Left hindlimb (tissue), 1 donor: ENCODE measurements around the gene MEIKIN.

Source experiments
- DNase-seq: peaks from one replicate; pipeline ENCODE4 v3.0.0-alpha.2; 2018

The MEIKIN gene

GRCh38 chr5:131973089-131973712 lies 27.7 kb upstream of the MEIKIN start:
- DNase-seq: no peak

- DNase-seq: no peak
Measured at GRCh38 chr5:131968396-131968954, 23.0 kb upstream of the MEIKIN start.

- no peak for DNase-seq
Measured at GRCh38 chr5:131966551-131966950, 21.1 kb upstream of the MEIKIN start.

DNA sequence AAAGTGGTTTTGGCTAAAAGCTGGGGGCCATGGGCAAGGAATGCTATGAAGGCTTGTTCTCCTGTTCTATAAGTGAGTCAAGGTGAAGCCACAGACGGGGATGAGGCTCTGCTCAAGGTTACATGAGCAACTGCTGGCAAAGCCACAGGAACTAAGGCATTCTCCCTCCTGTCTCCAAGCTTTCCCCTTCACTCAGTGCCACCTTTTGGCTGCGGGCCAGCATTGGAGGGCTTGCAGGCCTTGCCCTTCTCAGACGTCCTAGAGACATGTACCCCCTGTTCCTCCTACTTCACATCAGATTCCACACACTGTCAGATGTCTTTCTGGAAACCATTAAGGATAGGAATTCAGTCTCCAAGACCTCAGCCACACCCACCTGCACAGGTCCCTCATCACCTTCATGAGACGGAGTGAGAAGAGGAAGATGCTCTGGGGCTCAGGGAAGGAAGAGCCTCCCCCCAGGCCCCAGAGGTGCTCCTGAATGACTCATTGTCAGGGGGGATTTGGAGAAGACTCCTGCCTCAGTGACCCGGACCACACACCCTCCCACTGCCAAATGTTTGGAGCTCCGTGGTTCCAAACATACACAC lies 20.5 kb upstream of the MEIKIN start:
- DNase-seq: no peak

GRCh38 chr5:131959906-131960305 lies 14.4 kb upstream of the MEIKIN start:
- no peak for DNase-seq

DNA sequence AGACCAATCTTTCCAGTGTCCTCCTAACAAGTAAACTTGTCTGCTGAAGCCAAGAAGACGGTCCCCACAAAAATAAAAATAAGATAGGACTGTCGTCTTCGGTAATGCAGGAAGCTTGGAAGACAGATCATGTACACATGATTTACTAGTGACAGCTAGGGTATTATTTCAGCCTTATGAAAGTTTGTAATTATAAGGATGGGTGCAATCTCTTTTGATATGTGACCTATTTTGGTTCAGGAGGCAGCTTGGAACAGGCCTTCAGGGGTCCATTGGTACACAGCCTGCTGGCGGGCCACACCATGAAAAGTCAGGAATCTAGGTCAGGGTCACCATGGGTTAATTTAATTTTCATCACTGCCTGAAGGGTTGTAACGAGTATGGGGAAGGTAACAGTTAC lies 13.7 kb upstream of the MEIKIN start:
- DNase-seq: no peak

GRCh38 chr5:131957721-131958441 lies 12.4 kb upstream of the MEIKIN start:
- DNase-seq: no peak

- DNase-seq: no peak
Measured at GRCh38 chr5:131953969-131954368, 8.5 kb upstream of the MEIKIN start.

DNA sequence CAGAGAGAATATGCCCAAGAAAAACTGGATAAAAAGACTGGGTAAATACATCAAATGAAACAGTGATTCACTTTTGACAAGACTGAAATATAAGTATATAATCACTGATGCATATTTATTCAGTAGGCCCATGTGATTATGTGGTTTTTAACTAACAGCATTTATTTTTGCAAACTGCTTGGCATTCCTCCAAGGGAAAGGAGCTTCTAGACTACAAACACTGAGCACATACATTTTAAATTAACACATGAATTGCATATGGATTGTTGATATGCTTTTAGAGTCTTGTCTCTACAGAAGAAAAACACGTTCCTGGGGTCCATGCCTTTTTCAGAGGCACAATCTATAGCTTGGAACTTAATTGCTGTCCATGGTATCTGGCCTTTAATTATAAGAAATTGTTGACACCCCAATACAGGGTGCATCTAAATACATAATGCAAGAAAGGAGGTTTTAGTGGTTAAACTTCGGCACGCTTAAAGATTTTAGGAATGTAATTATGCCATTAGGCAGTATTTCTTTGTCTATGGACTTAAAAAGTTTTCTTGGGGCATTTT lies 6.9 kb upstream of the MEIKIN start:
- DNase-seq: no peak

DNA sequence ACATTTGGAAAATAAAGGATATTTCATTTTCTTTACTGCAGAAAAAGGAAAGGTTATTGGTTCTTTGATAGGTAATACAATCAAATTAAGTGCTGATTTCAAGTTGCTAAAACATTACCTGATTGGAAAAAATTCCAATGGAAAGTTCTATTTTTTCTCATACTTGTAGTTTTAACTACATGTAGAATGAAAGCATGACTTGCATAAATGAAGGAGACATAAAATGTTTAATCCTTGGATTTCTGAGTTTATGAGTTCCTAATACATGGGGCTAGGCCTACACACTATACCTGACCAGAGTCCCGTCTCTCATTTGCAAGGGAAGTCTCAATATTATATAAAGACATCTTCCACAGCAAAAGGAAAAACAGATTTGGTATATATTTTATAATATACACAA lies 5.2 kb upstream of the MEIKIN start:
- no peak for DNase-seq

DNA sequence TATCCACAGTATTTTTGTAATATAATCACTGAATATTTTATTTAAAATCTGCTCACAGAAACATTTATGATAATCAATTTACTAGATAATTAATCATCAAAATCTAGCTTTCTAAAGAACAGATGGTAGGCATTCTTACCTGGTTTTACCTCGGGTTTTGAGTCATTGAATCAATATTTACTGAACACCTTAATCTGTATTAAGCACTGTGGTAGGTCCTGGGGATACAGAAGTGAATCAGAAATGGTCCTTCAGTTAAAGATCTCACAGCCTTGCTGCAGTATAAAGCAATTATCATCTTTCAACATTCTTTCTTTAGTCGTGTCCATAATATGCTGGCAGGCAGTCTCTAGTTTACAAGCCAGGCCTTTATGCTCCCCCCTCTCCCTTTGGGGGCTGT lies 2.0 kb upstream of the MEIKIN start:
- no peak for DNase-seq

DNA sequence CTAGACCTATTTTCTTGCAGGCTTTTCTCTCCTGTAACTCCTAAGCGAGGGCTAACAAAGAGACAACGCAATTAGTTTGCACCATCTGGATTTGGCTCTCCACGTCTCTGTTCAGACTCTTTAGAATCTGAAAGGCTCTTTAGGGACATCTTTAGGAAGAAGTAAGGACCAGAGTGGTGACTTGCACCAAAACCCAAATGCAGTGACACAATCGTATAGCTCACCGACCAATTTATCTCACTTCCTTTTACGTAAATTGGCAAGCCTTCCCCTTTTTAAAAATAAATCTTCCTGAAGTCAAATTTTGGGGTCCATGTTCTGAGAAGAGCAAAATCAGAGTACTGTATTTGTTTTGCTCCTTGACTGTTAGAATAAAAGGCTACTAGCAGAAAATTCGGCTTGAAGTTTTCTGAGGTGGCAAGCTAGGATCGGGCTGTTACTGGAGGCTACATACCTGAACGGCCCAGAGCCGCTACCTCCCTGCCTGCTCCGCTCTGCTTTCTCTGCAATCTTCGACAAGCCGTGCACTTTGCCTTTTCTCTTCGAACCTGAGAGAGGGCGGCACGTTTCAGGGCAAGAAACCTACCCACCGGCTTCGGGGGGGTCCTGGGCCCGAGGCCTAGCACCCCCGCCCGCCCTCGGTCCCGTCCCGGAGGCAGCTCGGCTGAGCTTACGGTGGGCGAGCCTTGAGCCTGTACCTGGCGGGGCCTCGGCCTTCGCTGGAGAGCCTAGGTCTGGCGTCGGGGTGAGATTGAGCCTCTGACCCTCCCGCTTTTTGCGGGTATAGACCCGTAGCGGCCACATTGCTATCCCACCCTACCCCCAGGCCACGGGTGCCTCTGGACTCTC lies 537 bp downstream of the MEIKIN start:
- no peak for DNase-seq

- no peak for DNase-seq
Measured at GRCh38 chr5:131943916-131944315, 1.5 kb downstream of the MEIKIN start.

DNA sequence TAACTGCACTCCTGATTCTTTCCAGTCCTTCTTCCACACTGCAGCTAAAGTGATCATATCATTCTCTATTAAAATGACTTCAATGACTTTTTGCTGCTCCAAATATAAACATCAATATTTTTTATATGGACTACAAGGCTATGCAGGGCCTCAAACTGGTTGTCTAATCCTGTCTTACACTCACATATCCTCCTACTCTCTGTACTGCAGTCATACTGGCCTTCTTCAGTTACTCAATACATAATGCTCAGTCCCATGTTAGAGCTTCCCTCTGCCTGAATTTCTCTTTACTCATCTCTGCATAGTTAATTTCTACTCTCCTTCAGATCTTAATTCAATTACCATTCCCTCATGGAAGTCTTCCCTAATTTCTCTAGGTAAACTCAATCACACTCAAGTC lies 3.4 kb downstream of the MEIKIN start:
- no peak for DNase-seq

DNA sequence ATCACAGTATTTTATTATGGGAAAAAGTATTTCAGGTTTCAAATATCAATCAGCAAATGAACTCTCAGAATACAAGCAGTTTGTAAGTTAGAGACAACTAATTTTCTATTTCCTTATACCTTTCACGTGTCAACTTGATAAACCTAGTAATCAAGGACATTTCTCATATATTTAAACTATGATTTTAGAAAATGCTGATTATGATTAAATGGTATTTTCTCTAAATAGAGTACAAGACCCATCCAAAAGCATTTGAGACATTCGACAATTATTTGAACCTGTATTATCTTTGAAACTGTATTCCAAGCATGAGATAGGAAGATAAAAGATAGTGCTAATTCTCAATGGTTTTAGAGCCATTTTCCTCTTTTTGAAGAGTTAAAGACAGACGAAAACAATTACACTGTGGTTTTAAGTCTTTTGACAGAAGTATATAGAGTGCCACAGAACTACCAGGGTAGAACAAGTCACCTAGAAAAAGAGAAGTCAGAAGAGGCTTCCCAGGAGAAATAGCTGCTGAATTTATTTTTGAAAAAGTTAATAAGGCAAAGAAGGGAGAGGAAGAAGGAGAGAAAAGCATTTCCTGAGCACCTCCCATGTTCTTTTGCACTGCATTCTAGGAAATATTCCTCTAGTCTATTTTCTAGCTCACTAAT lies 5.6 kb downstream of the MEIKIN start:
- DNase-seq: no peak

GRCh38 chr5:131932235-131932634 lies 13.2 kb downstream of the MEIKIN start:
- no peak for DNase-seq

GRCh38 chr5:131928957-131929356 lies 16.5 kb downstream of the MEIKIN start:
- DNase-seq: no peak

GRCh38 chr5:131926168-131926567 lies 19.3 kb downstream of the MEIKIN start:
- DNase-seq: no peak

GRCh38 chr5:131916481-131916880 lies 29.0 kb downstream of the MEIKIN start:
- no peak for DNase-seq

GRCh38 chr5:131914472-131914871 lies 31.0 kb downstream of the MEIKIN start:
- DNase-seq: no peak

DNA sequence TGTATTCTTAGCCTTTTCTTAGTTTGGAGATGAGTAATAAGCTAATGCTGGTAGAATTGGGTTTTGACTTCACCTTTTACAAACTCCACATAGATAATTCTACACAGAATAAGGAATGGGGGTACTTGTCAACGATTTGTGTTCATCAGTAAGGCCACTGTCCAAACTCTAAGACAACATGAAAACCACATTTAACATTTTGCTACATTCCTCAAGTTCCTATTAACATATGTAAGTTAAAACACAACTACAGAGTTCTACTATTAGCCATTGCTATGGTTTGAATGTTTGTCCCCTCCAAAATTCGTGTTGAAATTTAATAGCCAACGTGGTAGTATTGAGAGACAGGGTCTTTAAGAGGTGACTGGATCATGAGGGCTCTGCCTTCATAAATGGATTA lies 31.9 kb downstream of the MEIKIN start:
- DNase-seq: no peak

DNA sequence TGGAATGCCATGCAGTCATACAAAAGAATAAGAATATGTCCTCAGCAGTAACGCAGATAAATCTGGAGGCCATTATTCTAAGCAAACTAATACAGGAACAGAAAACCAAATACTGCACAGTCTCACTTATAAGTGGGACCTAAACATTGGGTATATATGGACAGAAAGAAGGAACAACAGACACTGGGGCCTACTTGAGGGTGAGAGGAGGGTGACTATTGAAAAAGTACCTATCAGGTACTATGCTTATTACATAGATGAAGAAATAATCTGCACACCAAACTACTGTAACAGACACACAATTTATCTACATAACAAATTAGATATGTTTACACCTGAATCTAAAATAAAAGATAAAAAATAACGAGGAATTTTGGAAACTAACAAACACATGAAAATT lies 38.8 kb downstream of the MEIKIN start:
- DNase-seq: no peak
